ENCODE measurements around the gene DCAF4. TPM values are rescaled to one million over a fixed set of nuclear protein-coding genes. Genes with fewer than 3 reads are reported as not detected.

DCAF4 gene
- total and polyA plus RNA-seq, 2 of the 4 experiments (the other 2 are of a cell fraction): 28.8 to 29.4 TPM

- dilution Hi-C loops (cut with HindIII; ENCODE audit: low sequenced_read_pairs, unreplicated experiment): no loop called here
- ATAC-seq (ENCODE audit: low read depth) (no peak), DNase-seq (no peak)
- Histone ChIP-seq H4K5ac (ENCODE audit: low read depth, low read length) (no peak overlapping the region), H2BK120ac (ENCODE audit: low read depth, low read length) (no peak overlapping the region), H3K27ac (ENCODE audit: insufficient read depth, low read length) (no peak overlapping the region), H3K4ac (ENCODE audit: low read depth, low read length) (no peak overlapping the region), H3K4me2 (ENCODE audit: low read depth, low read length) (no peak overlapping the region), H3K79me1 (ENCODE audit: low read depth in 1 of 2, low read length in 2 of 2) (peaks cover 0 to 5% of the 10 kb centered on the region in 2 experiments; a peak in 1 of 4 replicates), H3K18ac (ENCODE audit: low read depth, low read length) (no peak overlapping the region), H2AK9ac (replicated peaks; ENCODE audit: low read depth, low read length, poor library complexity) (no peak overlapping the region), H2BK20ac (ENCODE audit: low read depth, low read length) (no peak overlapping the region), H2BK5ac (ENCODE audit: low read depth, low read length, poor library complexity, severe bottlenecking) (no peak overlapping the region), H3K36me3 (ENCODE audit: control insufficient read depth, insufficient read depth, low read length) (peaks cover 34% of the 10 kb centered on the region), H4K8ac (ENCODE audit: low read depth in 2 of 2, low read length in 2 of 2) (no peak overlapping the region), H3K23ac (ENCODE audit: low read depth, low read length) (no peak overlapping the region), H3K9me1 (ENCODE audit: insufficient read depth, low read length) (peaks cover 18% of the 10 kb centered on the region), H3K14ac (replicated peaks; ENCODE audit: low read depth, low read length) (no peak overlapping the region), H3K9ac (ENCODE audit: low read depth, low read length) (no peak overlapping the region), H3K9me3 (ENCODE audit: control insufficient read depth, insufficient read depth, low read length) (no peaks in the 10 kb centered on the region), H2AFZ (replicated peaks; ENCODE audit: low read length, poor library complexity) (no peak overlapping the region), H3K56ac (ENCODE audit: extremely low read depth, insufficient read depth, low read length) (no peak overlapping the region), H2AK5ac (ENCODE audit: low read depth, low read length) (no peak overlapping the region), H2BK15ac (ENCODE audit: low read depth, low read length) (no peak overlapping the region), H3K4me1 (ENCODE audit: control insufficient read depth, insufficient read depth, low read length) (0 out of 2 replicates have a peak, but pooled peaks cover 4% of the 10 kb centered on the region), H3K27me3 (ENCODE audit: control insufficient read depth, insufficient read depth, low read length) (no peaks in the 10 kb centered on the region), H4K91ac (ENCODE audit: insufficient read depth, low read depth, low read length) (no peak overlapping the region), H4K20me1 (ENCODE audit: insufficient read depth, low read length) (no peaks in the 10 kb centered on the region), H3K4me3 (ENCODE audit: insufficient read depth, low read depth, low read length) (no peak overlapping the region)
- POLR2A ChIA-PET (ENCODE audit: unreplicated experiment): no interaction called here
- CTCF ChIA-PET: interaction anchor here (0.7 kb wide), 1 partner anchor 429 kb away, joined by 3 read pairs; no protein-coding TSS in a partner anchor
- TF ChIP-seq RFX5 (IDR thresholded peaks at IDR 0.05; ENCODE audit: low read depth, low read length): no peak
- no peak for TF ChIP-seq NFE2L2 (IDR thresholded peaks at IDR 0.05; ENCODE audit: low read depth, low read length)
- TF ChIP-seq RCOR1 (IDR thresholded peaks at IDR 0.05; ENCODE audit: insufficient replicate concordance, low read length): no peak
- TF ChIP-seq BHLHE40 (IDR thresholded peaks at IDR 0.05; ENCODE audit: low read depth, low read length): no peak
- no peak for TF ChIP-seq POLR2A (IDR thresholded peaks at IDR 0.05; ENCODE audit: low read depth, low read length)
- TF ChIP-seq SMC3 (IDR thresholded peaks at IDR 0.05; ENCODE audit: low read depth, low read length): no peak
- TF ChIP-seq CHD1 (IDR thresholded peaks at IDR 0.05; ENCODE audit: low read depth, low read length): no peak
- TF ChIP-seq MAZ (IDR thresholded peaks at IDR 0.05; ENCODE audit: borderline replicate concordance, low read depth, low read length): no peak
- TF ChIP-seq MXI1 (IDR thresholded peaks at IDR 0.05; ENCODE audit: borderline replicate concordance, low read depth, low read length): no peak
- TF ChIP-seq RAD21 (IDR thresholded peaks at IDR 0.05; ENCODE audit: low read length): no peak
- in situ Hi-C loops (cut with MboI; ENCODE audit: low sequenced_read_pairs): no loop called here
- intact Hi-C loops (cut with micrococcal nuclease): no loop called here
- no TSS peak for BruUV-seq (replicated peaks)
- 83% methylated on average over 1 of the region's 14 CpGs; no CpG with 5 or more reads in 1 of the 2 experiments for WGBS, 2 experiments (ENCODE audit: extremely low coverage in 2 of 2, insufficient read length in 1 of 2)
Observed at GRCh38 chr14:72942934-72943333, 16.7 kb downstream of the DCAF4 start.

Data from IMR-90 (cell line).